Activated CD4-positive, alpha-beta T cell treated with anti-CD3 and anti-CD28 coated beads, Interleukin-2, amount 50 U/mL, for 48 hours (primary cell): ENCODE results near the gene OR51D1.

Source experiments
- DNase-seq, 2 experiments: peaks; one replicate each; pipeline ENCODE4 v3.0.0-alpha.2; 2020

Gene OR51D1

DNA sequence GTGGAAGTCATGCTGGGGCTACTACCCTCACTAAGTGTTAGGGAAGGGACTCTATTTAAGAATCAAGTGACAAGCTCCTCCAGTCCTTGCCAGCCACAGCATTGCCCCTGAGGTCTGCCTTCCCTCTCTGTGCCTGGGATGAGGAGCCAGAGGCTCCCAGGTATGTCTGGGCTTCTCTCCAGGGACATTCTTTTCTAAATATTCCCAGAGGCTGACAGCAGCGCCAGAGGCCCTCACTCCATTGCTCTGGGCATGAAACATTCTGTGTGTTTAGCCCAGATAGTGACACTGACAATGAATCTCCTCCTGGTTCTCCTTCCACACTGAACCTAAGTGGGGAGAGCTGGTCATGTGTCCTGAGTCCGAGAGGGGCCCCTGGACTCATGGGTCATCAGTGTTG, 8.7 kb downstream of the OR51D1 start:
- DNase-seq = no peak

DNA sequence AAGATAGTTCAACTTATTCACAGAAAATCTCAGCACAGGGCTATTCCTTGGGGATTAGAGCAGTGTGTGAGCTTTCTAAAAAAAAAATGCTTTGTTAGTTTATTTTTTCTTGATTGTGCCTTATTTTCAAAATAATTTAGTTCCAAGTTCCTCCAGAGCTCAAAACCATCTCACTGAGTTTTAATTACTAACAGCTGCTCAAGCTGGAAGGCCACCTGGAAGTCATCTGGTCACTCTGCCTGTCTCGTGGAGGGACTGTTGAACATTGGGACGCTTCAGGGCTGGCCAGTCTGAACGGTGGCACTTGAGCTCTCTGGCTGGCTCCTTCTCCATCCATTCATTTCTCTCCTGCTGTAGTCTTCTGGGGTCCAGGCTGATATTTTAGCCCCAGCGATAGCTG, 10.5 kb downstream of the OR51D1 start:
- DNase-seq = no peak

DNA sequence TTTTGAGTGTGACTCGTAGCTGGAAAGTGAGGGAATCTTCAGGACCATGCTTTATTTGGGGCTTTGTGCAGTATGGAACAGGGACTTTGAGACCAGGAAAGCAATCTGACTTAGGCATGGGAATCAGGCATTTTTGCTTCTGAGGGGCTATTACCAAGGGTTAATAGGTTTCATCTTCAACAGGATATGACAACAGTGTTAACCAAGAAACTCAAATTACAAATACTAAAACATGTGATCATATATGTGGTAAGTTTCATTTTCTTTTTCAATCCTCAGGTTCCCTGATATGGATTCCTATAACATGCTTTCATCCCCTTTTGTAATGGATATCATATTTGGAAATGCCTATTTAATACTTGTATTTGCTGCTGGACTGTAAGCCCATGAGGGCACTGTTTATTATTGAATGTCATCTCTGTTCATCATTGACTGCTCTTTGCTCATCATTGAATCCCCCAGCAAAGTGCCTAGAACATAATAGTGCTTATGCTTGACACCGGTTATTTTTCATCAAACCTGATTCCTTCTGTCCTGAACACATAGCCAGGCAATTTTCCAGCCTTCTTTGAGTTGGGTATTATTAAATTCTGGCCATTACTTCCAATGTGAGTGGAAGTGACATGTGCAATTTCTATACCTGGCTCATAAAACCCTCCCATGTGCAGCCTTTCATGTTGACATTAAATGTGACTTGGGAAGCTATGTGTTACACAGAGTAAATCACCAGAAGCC, 17.5 kb downstream of the OR51D1 start:
- no peak for DNase-seq

DNA sequence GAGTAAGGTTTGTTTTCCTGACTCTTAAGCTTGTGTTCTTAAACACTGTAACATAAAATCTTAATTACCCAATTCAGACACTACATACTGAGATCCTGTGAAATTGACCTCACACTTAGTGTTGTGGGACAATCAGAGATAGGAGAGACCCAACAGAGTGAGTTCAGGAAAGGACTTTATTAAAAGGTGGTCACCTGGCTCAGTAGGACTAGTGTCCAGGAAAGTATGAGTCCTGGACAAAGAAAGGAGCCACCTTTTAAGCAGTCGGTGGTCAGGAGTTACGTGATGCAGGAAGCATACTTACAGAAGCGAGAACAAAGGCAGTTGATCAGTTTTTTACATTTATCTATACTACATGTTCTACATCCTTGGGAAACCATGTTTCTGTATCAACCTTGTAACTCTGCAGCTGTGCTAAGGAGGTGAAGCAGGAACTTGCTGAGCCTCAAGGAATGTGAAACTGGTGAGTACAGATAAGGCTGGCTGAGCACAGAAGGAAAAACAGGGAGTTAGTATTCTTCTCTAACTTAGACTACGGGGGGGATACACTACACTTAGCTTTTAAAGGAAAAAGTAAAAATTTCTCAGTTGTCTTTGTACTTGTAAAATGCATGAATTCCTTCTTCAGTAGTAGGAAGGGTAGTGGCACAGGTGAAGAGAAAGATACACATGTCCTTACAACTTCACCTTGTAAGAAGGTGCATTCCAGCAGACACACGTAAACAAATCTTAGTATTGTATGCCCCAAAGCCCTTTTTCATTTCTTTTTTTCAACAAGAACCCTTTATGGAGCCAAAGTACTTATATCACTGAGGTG, 21.6 kb downstream of the OR51D1 start:
- no peak for DNase-seq

DNA sequence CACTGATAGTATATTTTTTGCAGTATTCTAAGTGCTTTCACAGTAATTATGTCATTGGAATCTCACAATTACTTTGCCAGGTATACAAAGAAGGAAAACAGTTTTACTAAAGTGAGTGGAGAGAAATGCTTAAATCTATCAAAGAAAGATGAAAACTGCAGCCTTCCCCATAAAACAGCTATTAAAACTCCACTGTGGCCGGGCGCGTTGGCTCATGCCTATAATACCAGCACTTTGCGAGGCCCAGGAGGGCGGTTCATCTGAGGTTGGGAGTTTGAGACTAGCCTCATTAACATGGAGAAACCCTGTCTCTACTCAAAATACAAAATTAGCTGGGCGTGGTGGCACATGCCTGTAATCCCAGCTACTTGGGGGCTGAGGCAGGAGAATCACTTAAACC, 25.6 kb downstream of the OR51D1 start:
- no peak for DNase-seq

DNA sequence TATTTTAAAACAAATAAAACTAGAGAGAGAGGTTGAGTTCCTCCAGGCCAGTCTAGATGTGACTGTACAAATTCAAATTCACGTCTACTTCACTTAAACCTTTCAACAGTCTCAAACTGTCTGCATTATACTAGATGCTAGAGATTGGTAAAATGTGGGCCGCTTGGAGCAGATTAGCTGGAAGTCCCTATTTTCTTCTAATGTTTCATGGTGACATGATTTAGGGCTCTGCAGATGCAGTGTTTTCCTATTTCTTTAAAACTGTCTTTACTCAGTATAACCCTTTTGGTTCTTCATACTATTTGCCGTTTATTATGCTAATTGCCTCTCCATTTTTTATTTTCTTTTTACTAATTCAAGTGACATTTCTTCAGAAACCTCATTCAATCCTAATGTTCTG, 26.9 kb downstream of the OR51D1 start:
- no peak for DNase-seq

DNA sequence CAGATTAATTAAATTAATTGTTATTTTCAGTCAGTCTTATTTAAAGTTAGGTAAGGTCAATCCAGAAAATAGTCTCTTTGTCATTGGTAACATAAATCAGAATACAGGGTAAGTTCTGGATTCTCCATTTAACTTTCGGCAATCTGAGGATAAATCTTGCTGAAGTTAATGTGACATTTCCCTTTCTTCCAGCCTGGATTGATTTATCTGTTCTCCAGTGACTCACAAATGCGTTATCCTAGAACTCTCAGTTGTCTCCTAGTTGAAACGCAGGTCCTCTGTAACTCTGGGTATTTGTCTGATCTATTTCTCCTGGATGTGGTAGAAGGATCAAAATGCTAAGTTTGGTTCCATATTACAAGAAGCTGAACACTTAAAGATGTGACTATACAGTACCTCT, 27.5 kb downstream of the OR51D1 start:
- DNase-seq = no peak

DNA sequence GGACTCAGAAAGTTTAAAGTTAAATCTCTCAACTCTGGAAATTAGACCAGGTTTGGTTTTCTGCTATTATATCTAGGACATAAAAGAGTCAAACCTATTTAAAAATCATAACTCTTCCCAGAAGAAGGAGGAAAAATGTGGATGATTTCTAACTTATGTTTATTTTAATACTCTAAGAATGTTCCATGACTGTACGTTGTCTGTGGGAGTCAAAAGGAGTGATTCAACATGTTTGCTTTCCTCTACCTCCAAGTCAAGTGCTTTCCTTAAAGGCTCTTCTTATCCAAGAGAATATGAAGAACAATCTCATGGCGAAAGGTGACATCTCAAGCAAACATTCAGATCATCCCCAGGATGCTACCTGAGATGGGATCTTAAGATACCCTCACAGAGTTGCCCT, 28.1 kb downstream of the OR51D1 start:
- DNase-seq = no peak

DNA sequence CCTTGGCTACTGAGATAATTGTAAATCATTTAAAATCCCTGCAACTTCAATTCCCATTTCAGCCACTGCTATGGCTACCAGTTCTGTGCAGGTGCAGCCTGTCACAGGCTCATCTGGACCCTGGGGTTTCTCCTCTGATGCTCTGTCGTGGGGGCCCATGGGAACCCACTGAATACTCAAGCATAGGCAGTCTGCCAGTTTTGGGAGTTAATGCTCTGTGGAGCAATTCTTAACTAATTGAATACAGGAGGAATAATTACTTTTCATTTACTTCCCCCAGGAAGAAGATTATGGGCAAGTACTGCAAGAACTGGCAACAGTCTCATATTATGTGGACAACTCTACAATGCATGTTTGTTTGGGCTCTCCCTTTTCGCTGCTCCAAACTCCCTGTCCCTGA, 34.5 kb downstream of the OR51D1 start:
- DNase-seq = no peak

DNA sequence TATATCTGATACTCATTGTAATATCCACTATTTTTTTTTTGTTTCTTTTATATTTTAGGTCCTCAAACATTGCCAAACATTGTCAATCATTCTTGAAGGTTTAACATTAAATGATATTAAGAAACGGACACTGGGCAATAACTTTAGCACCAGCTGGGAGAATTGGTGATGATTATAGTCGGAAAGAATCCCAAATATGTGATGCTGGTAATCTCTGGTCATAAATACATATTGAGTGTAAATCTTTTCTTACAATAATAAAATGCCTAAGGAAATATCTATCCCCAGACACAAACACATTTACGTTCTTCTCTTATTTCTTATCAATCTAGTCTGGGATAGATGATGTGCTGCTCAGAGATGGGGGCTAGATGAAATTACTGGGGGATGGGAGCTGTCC, 35.2 kb downstream of the OR51D1 start:
- DNase-seq = no peak

DNA sequence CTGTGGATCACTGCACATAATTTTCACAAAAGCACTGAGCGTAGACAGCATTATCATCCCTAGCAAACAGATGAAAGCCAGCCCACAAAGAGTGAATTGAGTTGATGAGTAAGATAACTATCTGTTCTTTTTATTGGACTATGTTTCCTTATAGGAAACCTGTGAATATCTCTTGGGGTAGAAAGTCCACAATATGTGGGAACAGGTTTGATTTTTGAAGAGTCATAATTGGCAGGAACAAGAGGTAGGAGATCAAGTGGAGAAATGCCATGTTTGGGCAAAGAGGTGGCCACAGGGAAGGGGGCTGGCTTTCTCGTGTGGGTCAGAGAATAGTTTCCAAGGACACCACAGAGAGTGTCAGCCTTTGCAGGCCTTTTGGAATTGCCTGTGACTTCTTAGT, 36.5 kb downstream of the OR51D1 start:
- DNase-seq = no peak

DNA sequence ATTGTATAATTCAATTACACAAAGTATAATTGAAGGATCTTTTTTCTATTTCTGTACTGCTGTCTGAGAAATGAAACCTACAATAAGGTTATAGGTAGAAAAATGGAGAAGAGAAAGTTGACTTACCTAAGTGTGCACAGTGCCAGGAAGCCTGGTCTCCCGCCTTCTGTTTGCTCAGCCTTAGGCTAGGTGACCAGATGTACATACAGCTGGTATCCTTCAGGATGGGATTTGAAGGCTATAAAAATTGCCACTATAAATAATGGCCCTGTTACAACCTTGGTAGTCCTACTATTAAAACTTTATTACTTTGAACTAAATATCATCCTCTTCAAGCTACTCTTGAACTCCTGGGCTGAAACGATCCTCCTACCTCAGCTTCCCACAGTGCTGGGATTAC, 40.7 kb downstream of the OR51D1 start:
- DNase-seq = no peak

DNA sequence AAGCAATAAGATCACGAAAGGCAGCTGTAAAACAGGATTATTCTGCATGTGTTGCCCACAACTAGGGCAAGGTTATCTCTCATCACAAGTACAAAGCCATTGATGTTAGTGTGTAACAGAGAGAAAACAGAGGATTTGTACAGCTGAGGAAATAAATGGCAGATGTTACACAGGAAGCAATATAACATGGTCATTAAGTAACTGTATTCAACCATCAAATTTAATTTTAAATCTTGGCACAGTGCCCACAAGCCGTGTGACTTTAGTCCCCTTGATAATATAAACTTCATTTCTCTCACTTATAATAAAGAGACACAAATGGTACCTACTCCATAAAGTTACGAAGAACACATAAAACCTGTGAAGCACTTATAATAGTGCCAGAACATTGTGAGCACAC, 43.1 kb downstream of the OR51D1 start:
- DNase-seq = no peak

DNA sequence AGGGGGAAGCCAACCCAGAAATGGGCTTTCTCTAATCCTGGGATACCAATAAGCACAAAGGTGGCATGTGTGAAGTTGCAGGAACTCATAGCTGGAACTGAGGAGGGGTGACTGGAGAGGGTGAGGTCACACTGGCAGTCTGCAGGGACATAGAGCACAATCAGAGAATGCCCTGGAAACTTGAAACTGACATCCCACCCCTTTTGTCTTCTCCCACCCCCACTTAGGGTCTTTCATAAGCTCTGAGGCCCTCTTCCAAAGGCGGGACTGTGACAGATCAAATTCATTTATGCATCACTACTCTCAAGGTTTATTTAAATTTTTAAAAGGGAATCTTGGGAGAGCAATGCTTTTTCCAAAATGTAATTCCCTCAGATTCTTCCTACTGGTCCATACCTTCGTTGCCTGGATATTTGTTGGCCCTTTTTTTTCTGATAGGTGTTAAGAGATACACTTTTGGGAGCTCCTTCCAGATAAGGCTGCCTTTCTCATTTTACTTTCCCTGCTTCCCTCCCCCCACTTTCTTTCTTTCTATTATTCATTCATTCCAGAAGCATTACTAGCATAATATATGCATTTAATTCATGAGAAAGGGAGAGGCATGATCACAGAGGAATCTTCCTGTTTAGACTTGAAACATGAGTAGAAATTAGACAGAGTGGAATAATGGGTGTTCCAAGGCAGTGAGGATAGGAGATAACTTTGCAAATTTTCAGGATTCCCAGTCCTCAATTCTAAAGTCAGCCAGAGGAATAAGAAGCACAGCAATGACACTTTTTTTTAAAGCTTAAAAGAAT, 45.5 kb downstream of the OR51D1 start:
- no peak for DNase-seq

DNA sequence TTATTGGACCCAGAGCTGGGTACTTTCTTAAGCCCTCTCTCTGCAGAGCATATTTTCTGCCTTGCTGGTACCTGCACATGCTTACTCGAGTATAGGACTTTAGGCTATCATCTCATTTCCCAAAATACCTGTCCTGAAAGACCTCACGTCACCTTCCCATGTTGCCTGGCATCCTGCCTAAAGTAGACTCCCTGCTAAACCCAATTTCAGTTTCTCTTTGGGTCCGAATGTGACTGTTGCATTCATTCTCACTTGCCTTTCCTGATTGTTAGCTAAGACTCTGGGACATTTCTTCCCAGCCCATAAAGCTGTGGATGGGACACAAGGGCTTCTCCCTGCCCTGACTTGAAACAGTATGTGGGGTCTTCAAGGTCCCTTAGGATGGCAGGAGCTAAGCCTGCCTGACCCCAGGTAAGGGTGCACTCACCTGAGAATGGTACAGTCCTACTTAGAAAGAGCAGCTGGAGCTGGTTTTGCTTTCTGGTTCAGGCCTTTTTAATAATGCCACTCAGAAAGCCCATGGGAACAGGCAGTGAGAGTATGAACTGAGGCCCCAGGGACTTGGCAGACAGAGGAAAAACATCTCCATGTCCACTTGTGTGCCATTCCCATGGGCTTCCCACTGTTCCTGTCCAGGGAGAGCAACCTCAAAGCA, 47.5 kb downstream of the OR51D1 start:
- DNase-seq = no peak
